Endothelial cell of umbilical vein (primary cell): ENCODE measurements around the gene COG4. TPM values are rescaled to one million over a fixed set of nuclear protein-coding genes. Genes with fewer than 3 reads are reported as not detected.

Source experiments
- BruUV-seq: library from RNA; stranded (reverse); fragments of 400-500 nt; replicated peaks from 2 replicates; lab custom pipeline; 2021; lab: Mats Ljungman, UMichigan
- CTCF ChIA-PET: fragments of 300-600, 350-600 bp; sonication (Branson Sonifier 250); formaldehyde crosslinking; loops from one replicate; lab custom pipeline; 2021; ENCODE audit warnings: antibody characterized with exemption, inconsistent platforms; lab: Charles Lee
- POLR2A ChIA-PET: fragments of 300-600, 350-600 bp; sonication (Branson Sonifier 250); formaldehyde crosslinking; loops from one replicate; lab custom pipeline; 2021; ENCODE audit warnings: antibody characterized with exemption, inconsistent platforms; lab: Charles Lee
- DNase-seq: peaks from one replicate; pipeline ENCODE4 v3.0.0-alpha.2; 2011; ENCODE audit warnings: low read depth, low spot score
- FAIRE-seq: peaks from 2 replicates; lab custom pipeline; 2011; peaks lifted over from hg19 to GRCh38; lab: Jason Lieb, UNC
- H2AFZ ChIP-seq: 2 replicates; pipeline ENCODE4 v1.6.0; 2012; ENCODE audit warnings: low read depth, low read length, control low read depth, inconsistent platforms
- H3K27ac ChIP-seq: 2 replicates; pipeline ENCODE4 v1.5.1; 2011; ENCODE audit warnings: low read depth, mild to moderate bottlenecking, control low read depth, low read length, moderate library complexity; ENCODE audit not compliant: insufficient read depth
- H3K27me3 ChIP-seq, 2 experiments: 2 replicates each; pipeline versions ENCODE4 v1.6.0 to v1.6.1; 2011; ENCODE audit warnings: low read length in 2 of 2, mixed read lengths in 1 of 2; ENCODE audit not compliant: control insufficient read depth in 2 of 2, insufficient read depth in 2 of 2
- H3K36me3 ChIP-seq, 2 experiments: 2 replicates in 1 of 2; 3 replicates in 1 of 2; pipeline ENCODE4 v1.5.1; 2011; ENCODE audit warnings: low read length in 2 of 2, mild to moderate bottlenecking in 1 of 2, moderate library complexity in 1 of 2; ENCODE audit not compliant: control insufficient read depth in 2 of 2, insufficient read depth in 2 of 2; ENCODE audit errors: extremely low read depth in 1 of 2
- H3K4me1 ChIP-seq: 3 replicates; pipeline ENCODE4 v1.5.1; 2011; ENCODE audit warnings: mild to moderate bottlenecking, low read length; ENCODE audit not compliant: control insufficient read depth, insufficient read depth; ENCODE audit errors: extremely low read depth
- H3K4me2 ChIP-seq: 2 replicates; pipeline ENCODE4 v1.6.1; 2011; ENCODE audit warnings: low read length, control low read depth, mixed read lengths; ENCODE audit not compliant: insufficient read depth
- H3K4me3 ChIP-seq, 3 experiments: fragments of 200-600 bp in 1 of 3; sonication (generic), shearing (Covaris generic) in 1 of 3; replicated peaks in 1 of 3; 2 replicates each; pipeline ENCODE4 v1.5.1; 2011 to 2016; ENCODE audit warnings: control low read depth in 3 of 3, low read length in 3 of 3, mild to moderate bottlenecking in 2 of 3, inconsistent platforms in 1 of 3, low read depth in 1 of 3, moderate library complexity in 1 of 3; ENCODE audit not compliant: insufficient read depth in 1 of 3
- H3K79me2 ChIP-seq: 2 replicates; pipeline ENCODE4 v1.6.0; 2012; ENCODE audit warnings: low read length, inconsistent platforms; ENCODE audit not compliant: control insufficient read depth, insufficient read depth
- H3K9ac ChIP-seq: replicated peaks from 2 replicates; pipeline ENCODE3; 2011; ENCODE audit warnings: low read length, control low read depth; ENCODE audit not compliant: insufficient read depth; ENCODE audit errors: extremely low read depth
- H3K9me1 ChIP-seq: replicated peaks from 3 replicates; pipeline ENCODE4 v1.6.0; 2011; ENCODE audit warnings: mild to moderate bottlenecking, low read length; ENCODE audit not compliant: control insufficient read depth, insufficient read depth; ENCODE audit errors: extremely low read depth
- H3K9me3 ChIP-seq: replicated peaks from 2 replicates; pipeline ENCODE4 v1.5.1; 2012; ENCODE audit warnings: low read length, inconsistent platforms; ENCODE audit not compliant: control insufficient read depth, insufficient read depth
- H4K20me1 ChIP-seq: replicated peaks from 2 replicates; pipeline ENCODE3; 2011; ENCODE audit warnings: mild to moderate bottlenecking, low read length; ENCODE audit not compliant: control insufficient read depth, insufficient read depth; ENCODE audit errors: extremely low read depth
- EZH2 ChIP-seq: IDR thresholded peaks from 2 replicates; pipeline ENCODE4 v1.6.1; 2012; ENCODE audit warnings: borderline replicate concordance, low read depth, mild to moderate bottlenecking, moderate library complexity, low read length, inconsistent platforms; ENCODE audit not compliant: severe bottlenecking
- FOS ChIP-seq: IDR thresholded peaks from 2 replicates; pipeline ENCODE4 v1.6.1; 2011; ENCODE audit warnings: mild to moderate bottlenecking, low read length, moderate library complexity, borderline replicate concordance; ENCODE audit not compliant: insufficient read depth
- GATA2 ChIP-seq: IDR thresholded peaks from 2 replicates; pipeline ENCODE4 v1.7.0; 2011; ENCODE audit warnings: low read depth, mild to moderate bottlenecking, moderate library complexity, mixed read lengths, low read length; ENCODE audit not compliant: insufficient read length, insufficient read depth
- JUN ChIP-seq: IDR thresholded peaks from 2 replicates; pipeline ENCODE4 v1.6.1; 2011; ENCODE audit warnings: borderline replicate concordance, low read depth; ENCODE audit not compliant: insufficient read length, insufficient read depth
- MAX ChIP-seq: IDR thresholded peaks from 2 replicates; pipeline ENCODE4 v1.6.1; 2011; ENCODE audit not compliant: insufficient read depth, insufficient read length
- MYC ChIP-seq: IDR thresholded peaks from one replicate; pipeline ENCODE4 v1.6.1; 2011; ENCODE audit warnings: mild to moderate bottlenecking, low read depth, low read length
- POLR2A ChIP-seq: IDR thresholded peaks from 2 replicates; pipeline ENCODE4 v1.6.1; 2012; ENCODE audit warnings: low read depth, mild to moderate bottlenecking, control low read depth, low read length
- POLR2AphosphoS5 ChIP-seq: IDR thresholded peaks from 2 replicates; pipeline ENCODE4 v1.6.1; 2012; ENCODE audit warnings: low read depth, mild to moderate bottlenecking, control low read depth, low read length, moderate library complexity; ENCODE audit not compliant: insufficient read depth
- dilution Hi-C: fragments of 300-500 bp; cut with MboI; formaldehyde crosslinking; loops from one replicate; pipeline ENCODE4 v1.15.0; 2019; ENCODE audit warnings: low sequenced_read_pairs; ENCODE audit not compliant: extremely low pct_ligation_motif_present
- intact Hi-C: fragments of 100-400 bp; cut with micrococcal nuclease; formaldehyde crosslinking; loops from one replicate; pipeline ENCODE4 v1.10.0; 2022
- polyA plus RNA-seq, 4 experiments: library from polyadenylated mRNA; depleted of rRNA in 3 of 4; stranded (reverse) in 3 of 4; unstranded in 1 of 4; fragments of >200 nt; gene quantifications; 2 replicates each; pipeline versions ENCODE4 v1.2.1 to v1.2.3, GENCODE V29; 2011 to 2012; ENCODE audit warnings: missing spikeins in 1 of 4
- total RNA-seq: library from RNA; stranded (reverse); gene quantifications from 2 replicates; pipeline ENCODE4 v1.2.3, GENCODE V29; 2021
- TF ChIP-seq, protein P1 (sequence below), 2 donors: IDR thresholded peaks; 1 replicate in 1 of 2; 2 replicates in 1 of 2; pipeline ENCODE4 v1.5.1; 2011; ENCODE audit warnings: low read length in 2 of 2, mild to moderate bottlenecking in 2 of 2, moderate library complexity in 2 of 2, control low read depth in 1 of 2, inconsistent platforms in 1 of 2, low read depth in 1 of 2; ENCODE audit not compliant: insufficient read depth in 1 of 2; ENCODE audit errors: extremely low read depth in 1 of 2

Gene COG4
- total and polyA plus RNA-seq, 2 donors (not counting 3 experiments of a cell fraction or from before 2014, with no cell fraction given) = 53.7 to 61.2 TPM

- no peaks in the 10 kb centered on the region for H3K4me1 ChIP-seq
- H3K27me3 ChIP-seq = no peaks in the 10 kb centered on the region
- no peaks in the 10 kb centered on the region for H4K20me1 ChIP-seq
- no peaks in the 10 kb centered on the region for H3K79me2 ChIP-seq
- H3K4me2 ChIP-seq = no peak overlapping the region
- ChIA-PET CTCF (interaction anchor here (1.1 to 1.6 kb wide), 2 partner anchors 8 to 109 kb away, joined by 3 to 4 read pairs; no protein-coding TSS in a partner anchor), POLR2A (no interaction called here)
- FAIRE-seq (no peak), DNase-seq (no peak)
- H3K9me3 ChIP-seq = no peaks in the 10 kb centered on the region
- H2AFZ ChIP-seq = no peak overlapping the region
- H3K27ac ChIP-seq = no peak overlapping the region
- H3K9me1 ChIP-seq = no peaks in the 10 kb centered on the region
- H3K36me3 ChIP-seq = peaks cover 3 to 12% of the 10 kb centered on the region in 2 experiments
- no TSS peak for BruUV-seq
- H3K9ac ChIP-seq = no peak overlapping the region
- dilution Hi-C loops (no loop called here), intact Hi-C loops (no loop called here)
- TF ChIP-seq JUN (no peak), FOS (no peak), POLR2AphosphoS5 (no peak), MYC (no peak), EZH2 (no peak), POLR2A (no peak), GATA2 (no peak), MAX (no peak)
- TF ChIP-seq, protein P1, sequence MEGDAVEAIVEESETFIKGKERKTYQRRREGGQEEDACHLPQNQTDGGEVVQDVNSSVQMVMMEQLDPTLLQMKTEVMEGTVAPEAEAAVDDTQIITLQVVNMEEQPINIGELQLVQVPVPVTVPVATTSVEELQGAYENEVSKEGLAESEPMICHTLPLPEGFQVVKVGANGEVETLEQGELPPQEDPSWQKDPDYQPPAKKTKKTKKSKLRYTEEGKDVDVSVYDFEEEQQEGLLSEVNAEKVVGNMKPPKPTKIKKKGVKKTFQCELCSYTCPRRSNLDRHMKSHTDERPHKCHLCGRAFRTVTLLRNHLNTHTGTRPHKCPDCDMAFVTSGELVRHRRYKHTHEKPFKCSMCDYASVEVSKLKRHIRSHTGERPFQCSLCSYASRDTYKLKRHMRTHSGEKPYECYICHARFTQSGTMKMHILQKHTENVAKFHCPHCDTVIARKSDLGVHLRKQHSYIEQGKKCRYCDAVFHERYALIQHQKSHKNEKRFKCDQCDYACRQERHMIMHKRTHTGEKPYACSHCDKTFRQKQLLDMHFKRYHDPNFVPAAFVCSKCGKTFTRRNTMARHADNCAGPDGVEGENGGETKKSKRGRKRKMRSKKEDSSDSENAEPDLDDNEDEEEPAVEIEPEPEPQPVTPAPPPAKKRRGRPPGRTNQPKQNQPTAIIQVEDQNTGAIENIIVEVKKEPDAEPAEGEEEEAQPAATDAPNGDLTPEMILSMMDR (IDR thresholded peaks at IDR 0.05; ENCODE audit: extremely low read depth in 1 of 2, insufficient read depth in 1 of 2, low read depth in 1 of 2, low read length in 2 of 2) = no peak
- H3K4me3 ChIP-seq = no peak overlapping the region
Observed at GRCh38 chr16:70490261-70490660, 33.1 kb downstream of the COG4 start.
